ENCODE results near the gene WBP2. TPM values are rescaled to one million over a fixed set of nuclear protein-coding genes. Genes with fewer than 3 reads are reported as not detected.

Gene WBP2
- total RNA-seq, 1 experiment from 2014 or later = 51.8 TPM

DNA sequence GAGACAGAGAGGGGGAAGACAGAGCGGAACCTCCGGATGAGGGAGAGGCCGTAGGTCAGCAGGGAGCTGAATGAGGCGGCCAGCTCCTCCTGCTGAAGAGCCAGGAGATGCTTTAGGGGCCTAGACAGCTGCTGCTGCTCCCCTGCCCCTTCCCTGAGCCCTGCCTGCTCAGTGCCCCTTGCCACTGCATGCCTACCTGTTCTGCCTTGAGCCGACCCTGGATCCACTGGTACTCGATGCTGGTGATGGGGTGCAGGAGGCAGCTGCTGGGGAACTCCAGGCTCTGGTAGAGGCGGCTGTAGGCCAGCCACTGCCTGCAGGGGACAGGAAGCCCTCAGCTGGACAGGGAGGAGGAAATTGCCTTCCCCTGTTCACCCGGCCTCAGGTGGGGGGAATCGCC, 18.5 kb downstream of the WBP2 start:
- CTCF ChIA-PET = interaction anchor here (0.6 kb wide), 1 partner anchor 9 kb away, joined by 3 read pairs; no protein-coding TSS in a partner anchor
- no peak overlapping the region for H3K4me3 ChIP-seq (ENCODE audit: low read length)
- H2AFZ ChIP-seq (ENCODE audit: low read length) = no peak overlapping the region
- H3K9ac ChIP-seq (ENCODE audit: low read length) = no peak overlapping the region
- intact Hi-C loops (cut with micrococcal nuclease) = no loop called here
- no peaks in the 10 kb centered on the region for H3K79me2 ChIP-seq (ENCODE audit: low read length)
- H3K4me2 ChIP-seq (ENCODE audit: low read length) = no peak overlapping the region
- H3K4me1 ChIP-seq (ENCODE audit: insufficient read depth, low read length) = peaks cover 9% of the 10 kb centered on the region
- H3K27me3 ChIP-seq (ENCODE audit: low read length) = no peaks in the 10 kb centered on the region
- no peaks in the 10 kb centered on the region for H3F3A ChIP-seq (ENCODE audit: low read length, unreplicated experiment)
- TF ChIP-seq EZH2phosphoT487 (IDR thresholded peaks at IDR 0.05; ENCODE audit: borderline replicate concordance, low read length) = no peak
- TF ChIP-seq EZH2 (IDR thresholded peaks at IDR 0.05; ENCODE audit: low read length, unreplicated experiment) = no peak
- TF ChIP-seq CTCF (conservative IDR thresholded peaks at IDR 0.05; ENCODE audit: low read depth, low read length) = no peak
- no peaks in the 10 kb centered on the region for H3K9me2 ChIP-seq (replicated peaks; ENCODE audit: low read length)
- no TSS peak for BruUV-seq (replicated peaks)
- DNase-seq (no peak), ATAC-seq (no peak)
- H3K9me3 ChIP-seq (ENCODE audit: low read length) = no peaks in the 10 kb centered on the region
- no peaks in the 10 kb centered on the region; the same call in 1 of the 2 replicates for H3K36me3 ChIP-seq (ENCODE audit: low read depth, low read length)
- POLR2A ChIA-PET (ENCODE audit: unreplicated experiment) = interaction anchor here (0.6 kb wide), 1 partner anchor 57 kb away, joined by 5 read pairs; no protein-coding TSS in a partner anchor
- no peak overlapping the region for H3K27ac ChIP-seq (ENCODE audit: low read length)
- H4K20me1 ChIP-seq (ENCODE audit: low read length) = no peaks in the 10 kb centered on the region

GRCh38 chr17:75835654-75835987, 19.5 kb downstream of the WBP2 start:
- CTCF ChIA-PET = no interaction called here
- no peaks in the 10 kb centered on the region for H3K79me2 ChIP-seq (ENCODE audit: low read length)
- H3K9ac ChIP-seq (ENCODE audit: low read length) = no peak overlapping the region
- no peak overlapping the region for H3K4me2 ChIP-seq (ENCODE audit: low read length)
- intact Hi-C loops (cut with micrococcal nuclease) = no loop called here
- no peaks in the 10 kb centered on the region for H3K9me2 ChIP-seq (replicated peaks; ENCODE audit: low read length)
- no peaks in the 10 kb centered on the region for H4K20me1 ChIP-seq (ENCODE audit: low read length)
- peaks cover 9% of the 10 kb centered on the region for H3K4me1 ChIP-seq (ENCODE audit: insufficient read depth, low read length)
- H3K9me3 ChIP-seq (ENCODE audit: low read length) = no peaks in the 10 kb centered on the region
- ATAC-seq (no peak), DNase-seq (no peak)
- no peaks in the 10 kb centered on the region; the same call in 1 of the 2 replicates for H3K36me3 ChIP-seq (ENCODE audit: low read depth, low read length)
- POLR2A ChIA-PET (ENCODE audit: unreplicated experiment) = no interaction called here
- H3K27me3 ChIP-seq (ENCODE audit: low read length) = no peaks in the 10 kb centered on the region
- TF ChIP-seq CTCF (conservative IDR thresholded peaks at IDR 0.05; ENCODE audit: low read depth, low read length) (no peak), EZH2 (IDR thresholded peaks at IDR 0.05; ENCODE audit: low read length, unreplicated experiment) (no peak), EZH2phosphoT487 (IDR thresholded peaks at IDR 0.05; ENCODE audit: borderline replicate concordance, low read length) (no peak)
- no peak overlapping the region for H3K4me3 ChIP-seq (ENCODE audit: low read length)
- no peak overlapping the region for H3K27ac ChIP-seq (ENCODE audit: low read length)
- H3F3A ChIP-seq (ENCODE audit: low read length, unreplicated experiment) = no peaks in the 10 kb centered on the region
- BruUV-seq (replicated peaks) = no TSS peak
- no peak overlapping the region for H2AFZ ChIP-seq (ENCODE audit: low read length)

DNA sequence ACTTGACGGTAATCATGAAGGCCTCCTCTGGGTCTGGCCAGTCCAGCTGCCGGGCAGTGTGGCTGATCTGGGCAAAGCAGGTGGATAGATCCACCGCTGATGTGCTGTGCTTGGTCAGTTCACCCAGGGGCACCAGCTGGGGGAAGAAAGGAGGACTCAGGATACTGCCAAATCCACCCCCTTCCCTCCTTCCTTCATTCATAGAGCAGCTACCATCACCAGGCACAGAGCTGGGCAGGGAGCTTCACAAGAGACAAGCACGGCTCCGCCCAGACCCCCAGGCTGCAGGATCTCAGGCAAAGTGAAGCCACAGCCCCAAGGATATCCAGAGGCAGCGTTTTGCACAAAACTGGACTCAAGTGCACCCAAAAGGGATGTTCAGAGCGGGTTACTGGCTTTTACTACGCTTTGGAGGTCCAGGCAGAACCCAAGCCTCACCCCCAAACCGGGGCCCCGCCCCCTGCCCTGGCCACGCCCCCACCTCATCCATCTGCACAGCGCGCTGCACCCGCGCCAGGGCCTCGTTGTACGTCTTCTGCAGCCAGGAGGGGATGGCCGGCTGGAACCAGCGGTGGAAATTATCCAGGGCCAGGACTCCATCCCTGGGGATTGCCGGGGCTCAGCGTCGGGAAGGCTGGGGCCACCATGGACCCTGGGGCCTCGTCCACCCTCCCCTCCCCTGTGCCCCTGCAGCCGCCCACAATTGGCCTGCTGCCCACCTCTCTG, 20.0 kb downstream of the WBP2 start:
- no peaks in the 10 kb centered on the region for H3K9me3 ChIP-seq (ENCODE audit: low read length)
- no peak overlapping the region for H3K4me2 ChIP-seq (ENCODE audit: low read length)
- BruUV-seq (replicated peaks) = no TSS peak
- H3K27me3 ChIP-seq (ENCODE audit: low read length) = no peaks in the 10 kb centered on the region
- H3K9me2 ChIP-seq (replicated peaks; ENCODE audit: low read length) = no peaks in the 10 kb centered on the region
- H3K79me2 ChIP-seq (ENCODE audit: low read length) = no peaks in the 10 kb centered on the region
- no peak for TF ChIP-seq EZH2phosphoT487 (IDR thresholded peaks at IDR 0.05; ENCODE audit: borderline replicate concordance, low read length)
- TF ChIP-seq EZH2 (IDR thresholded peaks at IDR 0.05; ENCODE audit: low read length, unreplicated experiment) = no peak
- no peak for TF ChIP-seq CTCF (conservative IDR thresholded peaks at IDR 0.05; ENCODE audit: low read depth, low read length)
- H3F3A ChIP-seq (ENCODE audit: low read length, unreplicated experiment) = no peaks in the 10 kb centered on the region
- intact Hi-C loops (cut with micrococcal nuclease) = loop anchor here (5.0 kb wide), 1 partner anchor 53 kb away; the partner anchor contains the start of gene UNK
- peaks cover 2% of the 10 kb centered on the region; the same call in 1 of the 2 replicates for H3K36me3 ChIP-seq (ENCODE audit: low read depth, low read length)
- ATAC-seq (no peak), DNase-seq (no peak)
- no peak overlapping the region for H3K4me3 ChIP-seq (ENCODE audit: low read length)
- CTCF ChIA-PET = no interaction called here
- POLR2A ChIA-PET (ENCODE audit: unreplicated experiment) = no interaction called here
- no peak overlapping the region for H3K9ac ChIP-seq (ENCODE audit: low read length)
- H3K27ac ChIP-seq (ENCODE audit: low read length) = no peak overlapping the region
- H3K4me1 ChIP-seq (ENCODE audit: insufficient read depth, low read length) = peaks cover 9% of the 10 kb centered on the region
- H2AFZ ChIP-seq (ENCODE audit: low read length) = no peak overlapping the region
- H4K20me1 ChIP-seq (ENCODE audit: low read length) = no peaks in the 10 kb centered on the region
